ENCODE measurements around the gene LRP1B.

The LRP1B gene

DNA sequence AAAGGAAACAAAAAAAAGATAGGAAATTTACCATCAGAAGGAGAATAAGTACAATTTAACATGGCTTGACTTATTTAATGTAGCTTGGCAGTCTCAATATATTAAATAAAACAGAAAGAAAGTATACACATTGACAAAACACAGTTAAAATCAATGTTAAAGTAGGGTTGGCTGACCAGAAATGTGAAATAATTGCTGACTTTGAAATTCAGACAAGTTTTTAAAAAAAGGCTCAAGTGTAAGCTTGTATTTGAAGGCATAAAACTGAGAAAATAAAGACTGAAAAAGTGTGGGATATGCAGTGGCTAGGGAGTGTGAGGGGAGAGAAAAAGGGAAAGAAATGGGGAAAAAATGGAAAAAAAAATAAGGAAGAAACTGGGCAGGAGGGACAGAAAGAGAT, 665.8 kb downstream of the LRP1B start:
- DNase-seq (ENCODE audit: low read depth in 2 of 3, low spot score in 1 of 3): no peak

DNA sequence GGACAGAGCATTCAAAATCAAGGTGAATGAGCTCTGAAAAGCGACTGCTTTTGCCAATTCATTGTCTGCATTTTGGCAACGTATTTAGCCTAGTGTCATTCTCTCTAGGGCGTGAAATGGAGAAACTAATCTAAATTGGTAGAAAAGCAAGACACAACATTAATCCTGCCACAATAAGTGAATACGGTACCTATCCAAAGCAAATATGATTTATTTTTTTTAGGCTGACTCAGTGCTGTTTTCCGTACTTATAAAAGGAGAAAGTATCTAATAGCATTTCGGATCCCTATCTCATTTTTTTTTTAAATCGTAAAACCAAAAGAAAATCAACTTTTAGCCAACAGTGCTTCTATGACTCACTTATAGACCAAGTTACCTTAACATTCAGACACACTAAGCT, 672.5 kb downstream of the LRP1B start:
- DNase-seq (ENCODE audit: low read depth in 2 of 3, low spot score in 1 of 3): no peak

DNA sequence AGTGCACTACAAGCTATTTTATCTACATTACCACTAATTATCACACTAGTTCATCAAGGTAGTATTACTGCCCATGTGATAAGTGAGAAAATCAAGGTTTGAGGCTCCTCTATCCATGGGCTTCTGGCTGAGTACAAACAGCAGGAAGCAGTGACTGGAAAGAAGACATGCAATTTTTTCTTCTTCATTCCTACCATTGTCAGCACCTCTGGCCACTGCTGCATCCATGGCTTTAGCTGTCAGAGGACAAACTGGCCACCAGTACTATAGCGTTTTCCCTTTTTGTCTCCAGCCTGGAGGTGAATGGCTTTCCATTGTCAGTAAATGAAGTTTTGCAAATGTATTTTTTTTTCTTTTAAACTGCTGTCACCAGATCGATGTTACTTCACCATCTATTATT, 674.9 kb downstream of the LRP1B start:
- DNase-seq (ENCODE audit: low read depth in 2 of 3, low spot score in 1 of 3): no peak

DNA sequence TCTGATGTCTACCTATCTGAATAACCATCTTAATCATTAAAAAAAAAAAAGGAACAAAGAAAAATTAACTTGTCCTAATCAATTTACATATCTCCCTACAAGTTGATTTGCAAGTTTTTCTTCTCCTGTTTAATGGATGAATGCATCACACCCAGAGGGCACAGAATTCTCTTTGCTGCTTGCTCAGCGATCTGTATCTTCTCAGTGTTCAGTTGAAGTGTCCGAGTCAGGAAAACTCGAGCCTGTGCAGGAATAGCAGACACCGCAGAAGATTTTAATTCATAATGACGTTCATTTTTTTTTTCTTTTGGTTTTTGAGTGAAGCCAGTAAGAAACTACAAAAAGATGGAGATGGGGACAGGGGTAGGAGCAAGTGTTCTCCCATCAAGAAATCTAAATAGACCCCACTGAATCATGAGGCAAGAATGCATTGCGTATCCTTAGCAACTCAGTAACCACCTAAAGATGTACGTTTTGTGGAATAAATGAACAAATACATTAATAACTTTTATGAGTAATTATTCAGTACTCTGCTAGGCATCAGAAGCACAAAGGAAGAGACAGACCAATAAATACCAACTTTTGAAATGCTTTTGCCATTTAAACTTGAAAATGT, 675.5 kb downstream of the LRP1B start:
- no peak for DNase-seq (ENCODE audit: low read depth in 2 of 3, low spot score in 1 of 3)

DNA sequence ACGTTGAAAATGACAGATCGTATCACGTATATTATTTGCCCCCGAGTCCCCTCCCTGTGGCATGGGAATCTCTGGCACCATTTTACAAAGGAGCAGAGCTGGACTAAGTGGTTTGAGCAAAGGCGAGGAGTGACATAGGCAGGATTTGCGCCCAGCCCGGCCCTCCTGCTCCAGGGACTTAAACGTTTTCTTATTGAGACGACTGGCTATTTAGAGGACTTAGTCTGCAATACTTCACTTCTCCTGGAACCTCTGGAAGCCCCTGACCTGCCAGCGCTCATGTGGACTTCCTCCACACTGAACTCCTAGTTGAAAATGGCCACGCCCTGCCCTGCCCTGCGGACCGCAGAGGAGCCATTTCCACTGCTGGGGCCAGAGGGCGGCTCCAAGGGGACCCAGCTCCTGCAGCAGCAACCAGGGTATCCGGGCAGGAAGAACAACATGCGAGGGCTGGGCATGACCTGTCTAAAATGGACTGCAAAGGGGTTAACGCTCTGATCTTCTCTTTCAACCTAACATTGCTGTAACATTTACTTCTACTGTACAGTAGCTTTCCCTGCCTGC, 690.7 kb downstream of the LRP1B start:
- no peak for DNase-seq (ENCODE audit: low read depth in 2 of 3, low spot score in 1 of 3)

DNA sequence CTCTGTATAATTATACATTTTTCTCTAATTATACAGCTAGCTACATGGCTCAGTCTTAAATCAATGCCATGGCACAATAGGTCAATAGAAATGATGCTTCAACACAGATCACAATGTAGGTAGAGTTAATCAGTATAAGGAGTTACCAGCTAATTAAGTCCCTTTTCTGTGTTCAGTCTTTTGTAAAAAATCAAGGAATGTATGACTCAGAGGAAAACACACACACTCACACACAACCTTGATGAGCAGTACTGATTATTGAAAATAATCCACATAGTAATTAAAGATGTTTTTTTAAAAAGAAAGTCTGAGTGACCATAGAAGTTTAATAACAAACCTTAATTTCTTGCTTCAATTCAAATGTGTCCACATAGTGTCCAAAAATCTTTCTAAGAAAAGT, 691.3 kb downstream of the LRP1B start:
- DNase-seq (ENCODE audit: low read depth in 2 of 3, low spot score in 1 of 3): no peak

DNA sequence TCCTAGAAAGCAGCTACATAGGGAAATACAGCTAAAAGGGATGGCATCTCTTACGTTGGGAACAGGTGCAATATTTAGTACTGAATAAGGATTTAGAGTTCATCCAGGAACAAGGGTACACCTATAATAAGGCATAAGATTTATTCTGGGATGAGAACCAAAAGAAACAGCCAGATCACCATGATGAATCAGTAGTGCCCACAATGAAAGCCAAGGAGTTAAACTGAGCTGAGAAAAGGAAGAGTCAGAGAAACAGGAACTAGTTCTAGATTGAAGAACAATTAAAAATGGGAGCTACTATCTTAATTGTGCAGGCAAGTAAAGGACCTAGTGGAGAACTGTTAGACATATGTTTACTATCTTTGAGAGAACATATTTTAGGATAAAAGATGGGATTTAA, 692.3 kb downstream of the LRP1B start:
- no peak for DNase-seq (ENCODE audit: low read depth in 2 of 3, low spot score in 1 of 3)

DNA sequence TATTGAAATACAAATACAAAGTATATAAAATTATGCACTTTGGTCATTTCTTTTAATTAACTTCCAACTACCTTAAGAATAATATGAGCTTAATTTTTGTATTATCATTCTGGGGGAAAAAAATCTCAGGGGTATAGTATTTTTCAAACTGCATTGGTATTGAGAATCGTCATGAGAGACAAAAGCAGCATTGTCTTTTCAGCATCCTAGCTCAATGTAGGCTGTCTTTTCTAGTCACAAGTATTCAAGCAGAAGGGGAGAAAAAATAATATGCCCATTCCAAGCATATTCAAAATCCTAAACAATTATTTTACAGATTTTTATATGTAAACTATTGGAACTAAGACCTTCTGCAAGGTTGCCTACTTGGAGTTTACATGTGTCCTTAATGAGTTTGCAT, 693.3 kb downstream of the LRP1B start:
- DNase-seq (ENCODE audit: low read depth in 2 of 3, low spot score in 1 of 3): no peak

DNA sequence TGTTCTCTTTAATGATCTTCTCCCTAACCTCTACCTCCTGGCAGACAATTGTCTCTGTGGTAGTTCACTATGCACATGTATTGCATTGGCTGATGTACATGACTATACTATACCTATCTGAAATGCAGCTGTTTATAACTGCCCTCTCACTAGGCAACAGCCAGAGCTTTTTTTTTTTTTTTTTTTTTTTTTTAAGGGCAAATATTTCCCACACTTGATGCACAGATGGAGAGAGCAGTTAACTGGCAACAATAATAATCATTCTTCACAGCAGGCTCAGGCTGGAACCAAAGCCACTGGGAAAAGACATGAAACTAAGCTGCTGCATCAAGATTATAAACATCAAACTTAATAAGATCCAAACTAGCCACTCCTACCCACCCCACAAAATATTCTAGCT, 707.7 kb downstream of the LRP1B start:
- DNase-seq (ENCODE audit: low read depth in 2 of 3, low spot score in 1 of 3): no peak

DNA sequence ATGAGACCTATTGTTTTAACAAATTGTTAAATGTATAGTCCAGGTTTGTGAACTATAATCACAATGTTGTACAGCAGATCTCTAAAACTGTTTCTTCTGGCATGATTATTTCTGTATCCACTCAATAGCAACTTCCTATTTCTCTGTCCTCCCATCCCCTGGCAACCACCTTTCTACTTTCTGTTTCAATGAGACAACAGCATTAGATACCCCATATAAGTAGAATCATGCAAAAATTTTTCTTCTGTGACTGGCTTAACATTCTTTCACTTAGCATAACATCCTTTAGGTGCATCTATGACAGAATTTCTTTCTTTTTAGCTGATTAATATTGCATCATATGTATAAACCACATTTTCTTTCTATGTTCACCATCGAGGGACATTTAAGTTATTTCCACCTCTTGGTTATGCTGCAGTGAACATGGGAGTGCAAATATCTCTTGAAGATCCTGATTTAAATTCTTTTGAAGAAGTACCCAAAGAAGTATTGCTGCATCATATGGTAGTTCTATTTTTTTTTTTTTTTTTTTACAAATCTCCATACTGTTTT, 713.5 kb downstream of the LRP1B start:
- no peak for DNase-seq (ENCODE audit: low read depth in 2 of 3, low spot score in 1 of 3)

DNA sequence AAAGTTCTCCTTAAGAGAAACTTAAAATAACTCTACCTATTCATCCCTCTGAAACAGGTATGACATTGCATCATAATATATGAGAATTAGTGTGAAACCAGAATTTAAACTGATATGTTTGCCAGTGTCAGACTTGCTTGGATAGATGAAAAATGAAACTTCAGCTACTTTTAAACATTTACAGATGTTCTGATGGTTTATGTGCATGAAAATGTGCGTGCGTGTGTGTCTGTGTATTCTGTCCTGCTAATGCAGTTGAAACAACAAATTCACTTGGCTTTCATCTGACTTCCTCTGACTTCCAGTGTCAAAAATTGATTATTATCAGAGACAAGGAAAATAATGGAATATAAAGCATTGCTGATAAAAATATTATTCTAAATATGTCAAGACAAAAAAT, 719.4 kb downstream of the LRP1B start:
- no peak for DNase-seq (ENCODE audit: low read depth in 2 of 3, low spot score in 1 of 3)

DNA sequence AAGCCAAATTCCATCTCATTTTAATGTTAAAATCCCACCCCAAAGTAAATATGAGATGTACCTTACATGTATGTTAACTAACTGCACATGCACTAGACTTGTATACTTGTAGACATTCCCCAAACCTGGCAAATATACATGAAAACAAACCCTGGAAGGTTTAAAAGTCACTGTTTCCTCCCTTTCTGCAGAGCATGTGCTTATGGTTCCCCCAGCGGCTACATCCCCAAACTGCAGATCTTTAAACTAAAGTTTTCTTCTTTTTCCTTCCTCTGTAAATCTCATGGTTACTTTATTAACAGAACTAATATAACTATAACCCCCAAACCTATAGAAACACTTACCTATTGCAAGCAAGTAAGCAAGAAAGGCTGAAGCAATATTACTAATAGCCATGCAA, 731.5 kb downstream of the LRP1B start:
- no peak for DNase-seq (ENCODE audit: low read depth in 2 of 3, low spot score in 1 of 3)

DNA sequence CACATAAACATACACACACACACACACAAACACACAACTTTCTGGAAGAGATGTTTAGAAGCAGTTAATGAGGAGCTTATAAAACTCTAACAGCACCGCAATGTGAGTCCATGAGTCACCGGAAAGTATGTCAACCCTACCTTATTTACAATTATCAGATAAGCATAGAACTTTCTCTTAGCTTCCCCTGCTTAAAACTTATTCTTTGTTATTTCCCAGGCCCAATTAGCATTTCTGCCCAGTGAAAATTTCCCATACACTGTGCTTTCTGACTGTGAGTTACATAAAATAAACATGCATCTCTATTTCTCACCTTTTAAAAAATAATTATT, 737.6 kb downstream of the LRP1B start:
- DNase-seq (ENCODE audit: low read depth in 2 of 3, low spot score in 1 of 3): no peak

DNA sequence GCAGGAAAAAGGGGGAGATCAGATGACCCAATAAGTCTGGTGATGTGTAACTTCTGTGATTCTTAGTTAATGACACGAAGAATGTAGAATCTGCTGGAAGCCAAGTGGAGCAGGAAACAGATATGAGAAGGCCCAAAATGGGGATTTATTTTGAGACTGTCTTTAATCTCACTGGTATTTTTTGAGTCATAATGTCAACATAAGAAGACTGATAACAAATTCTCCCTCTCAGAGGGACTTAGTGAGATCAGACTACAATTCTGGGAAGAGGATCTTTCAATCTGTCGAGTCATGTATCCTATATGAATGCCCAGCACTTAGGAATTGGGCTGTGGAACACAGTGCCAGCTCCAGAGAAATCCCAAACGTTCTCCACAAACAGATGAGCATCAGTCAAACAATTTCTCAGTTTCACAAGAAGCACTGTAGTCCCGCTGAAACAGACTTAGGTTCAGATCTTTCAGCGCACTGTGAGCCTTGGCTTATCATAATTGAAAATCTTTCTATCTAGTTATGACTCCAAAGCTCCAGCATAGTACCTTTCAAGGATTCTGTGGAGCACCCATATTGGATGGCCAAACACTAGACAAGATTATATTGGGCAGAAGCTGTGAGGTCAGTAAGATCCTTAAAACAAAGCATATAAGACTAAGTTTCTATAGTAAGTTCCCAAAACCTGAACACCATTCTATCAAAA, 738.2 kb downstream of the LRP1B start:
- no peak for DNase-seq (ENCODE audit: low read depth in 2 of 3, low spot score in 1 of 3)

DNA sequence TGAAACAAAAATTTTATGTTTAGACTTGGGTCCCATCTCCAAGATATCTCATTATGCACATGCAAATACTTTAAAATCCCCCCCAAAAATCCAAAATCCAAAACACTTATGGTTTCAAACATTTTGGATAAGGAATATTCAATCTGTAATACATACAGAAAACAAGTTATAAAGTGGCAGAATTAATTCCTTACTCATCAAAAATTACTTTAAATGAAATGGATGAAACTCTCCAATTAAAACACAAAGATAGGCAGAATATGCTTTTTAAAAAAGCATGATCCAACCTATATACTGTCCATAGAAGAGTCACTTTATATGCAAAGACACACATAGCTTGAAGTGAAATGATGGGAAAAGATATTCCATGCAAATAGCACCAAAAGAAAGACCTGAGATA, 744.6 kb downstream of the LRP1B start:
- DNase-seq (ENCODE audit: low read depth in 2 of 3, low spot score in 1 of 3): no peak

DNA sequence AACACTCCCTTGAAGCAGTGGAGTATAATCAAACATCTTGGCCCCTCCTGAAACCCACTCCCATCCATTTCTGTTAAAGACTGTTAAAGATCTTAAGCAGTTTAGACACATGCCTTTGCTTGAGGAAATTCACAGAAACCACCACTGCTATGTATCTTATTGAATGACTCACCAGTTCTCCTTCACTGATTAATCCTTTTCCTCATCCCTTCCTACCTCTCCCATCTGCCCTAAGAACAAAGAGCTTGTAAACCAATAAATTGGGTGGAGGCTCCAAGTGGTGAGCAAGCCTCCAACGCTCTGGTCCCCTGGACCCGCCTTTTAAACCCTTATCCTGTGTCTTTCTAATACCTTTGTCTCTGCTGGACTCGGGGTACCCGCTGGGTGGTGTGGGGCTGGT, 746.1 kb downstream of the LRP1B start:
- DNase-seq (ENCODE audit: low read depth in 2 of 3, low spot score in 1 of 3): no peak

DNA sequence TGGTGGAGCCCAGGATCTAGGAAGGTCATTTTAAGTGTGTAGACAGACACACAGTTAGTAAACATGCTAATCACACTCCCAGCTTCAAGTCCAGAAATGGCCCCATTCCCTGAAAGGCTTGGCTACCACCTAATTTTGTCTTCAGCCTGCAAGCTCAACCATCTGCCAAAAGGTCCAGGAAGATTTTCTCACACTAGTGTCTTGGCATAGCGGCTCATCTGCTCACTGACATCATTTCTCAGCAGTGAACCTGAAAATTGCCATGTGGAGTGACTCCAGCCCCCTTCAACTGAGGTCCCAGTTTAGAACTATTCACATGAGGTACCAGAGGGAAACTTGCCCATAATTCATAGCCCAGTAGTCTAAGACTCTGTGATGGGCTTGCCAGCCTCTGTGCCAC, 748.9 kb downstream of the LRP1B start:
- no peak for DNase-seq (ENCODE audit: low read depth in 2 of 3, low spot score in 1 of 3)

DNA sequence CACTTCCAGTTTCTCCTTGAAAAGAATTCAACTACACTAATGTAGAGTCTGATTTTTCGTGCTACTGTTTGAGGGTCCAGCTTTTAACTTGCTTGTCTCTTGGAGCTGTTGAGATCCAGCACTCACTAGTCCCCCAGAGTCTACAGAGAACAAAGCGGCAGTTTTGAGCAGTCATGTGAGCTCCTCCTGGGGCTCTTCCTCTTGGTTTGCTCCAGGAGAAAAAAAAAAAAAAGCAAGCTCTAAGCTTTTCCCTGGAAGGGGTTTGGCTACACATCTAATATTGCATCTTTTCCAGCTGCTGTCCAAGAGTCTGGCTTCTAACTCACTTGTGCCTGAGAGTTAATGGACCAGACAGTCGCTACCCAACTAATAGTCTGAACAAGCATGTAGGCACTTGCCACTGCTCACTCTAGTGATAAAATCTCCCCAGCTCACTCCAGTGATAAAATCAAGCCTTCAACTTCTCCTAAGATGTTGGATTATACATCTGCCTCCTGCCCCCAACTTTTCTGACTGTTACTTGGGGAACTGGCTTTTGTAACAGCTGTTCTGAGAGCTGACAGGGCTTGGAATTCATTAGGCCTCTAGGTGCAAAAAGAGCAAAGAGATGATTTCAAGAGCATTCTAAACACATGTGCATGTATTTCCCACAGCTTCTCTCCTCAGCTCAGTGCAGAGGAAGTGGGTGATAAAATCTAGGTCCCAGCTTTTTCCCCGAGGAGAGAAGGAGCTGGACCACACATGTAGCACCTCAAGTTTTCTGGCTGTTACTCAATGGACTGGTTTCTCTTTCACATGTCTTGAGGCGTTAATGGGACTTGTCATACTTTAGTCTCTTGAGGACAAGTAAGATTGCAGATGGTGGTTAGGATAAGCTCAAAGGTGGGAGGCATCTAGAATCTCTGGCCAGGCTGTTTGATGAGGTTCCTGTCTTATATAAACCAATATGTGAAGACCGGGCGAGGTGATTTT, 750.5 kb downstream of the LRP1B start:
- no peak for DNase-seq (ENCODE audit: low read depth in 2 of 3, low spot score in 1 of 3)

DNA sequence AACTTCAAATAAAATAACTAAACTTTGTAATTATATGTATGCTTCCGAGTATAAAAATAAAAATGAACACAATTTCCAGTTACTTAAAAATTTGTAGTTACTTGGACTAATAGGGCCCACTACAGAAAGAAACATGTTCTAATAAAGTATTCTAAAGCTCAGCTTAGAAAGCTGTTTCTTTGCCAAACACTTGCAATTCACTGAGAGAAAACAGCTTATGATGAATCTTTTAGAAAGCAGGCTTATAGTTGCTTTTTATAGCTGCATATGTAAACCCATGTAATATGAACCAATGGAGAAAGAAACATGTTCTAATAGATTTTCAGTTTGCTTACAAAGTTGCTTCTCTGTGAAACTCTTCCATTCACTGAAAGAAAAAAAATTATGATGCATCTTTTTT, 766.0 kb downstream of the LRP1B start:
- DNase-seq (ENCODE audit: low read depth in 2 of 3, low spot score in 1 of 3): no peak

DNA sequence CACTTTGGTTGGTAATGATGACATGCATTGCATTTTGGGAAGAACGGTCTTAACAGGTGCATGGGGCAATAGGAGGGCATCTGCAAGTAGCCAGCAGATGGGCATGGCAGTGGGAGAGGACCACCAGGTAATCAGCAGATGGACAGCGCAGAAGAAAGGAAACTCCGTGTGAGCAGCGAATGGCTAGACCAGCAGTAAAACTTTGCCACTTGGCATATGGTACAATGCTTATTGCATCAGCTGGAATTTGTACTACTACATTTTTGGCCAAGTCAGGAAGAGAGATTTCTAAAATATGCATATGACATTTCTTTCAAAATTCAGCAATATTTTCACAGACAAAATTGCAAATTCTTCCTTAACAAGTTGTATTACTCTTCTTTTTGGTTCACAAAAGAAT, 768.5 kb downstream of the LRP1B start:
- no peak for DNase-seq (ENCODE audit: low read depth in 2 of 3, low spot score in 1 of 3)

DNA sequence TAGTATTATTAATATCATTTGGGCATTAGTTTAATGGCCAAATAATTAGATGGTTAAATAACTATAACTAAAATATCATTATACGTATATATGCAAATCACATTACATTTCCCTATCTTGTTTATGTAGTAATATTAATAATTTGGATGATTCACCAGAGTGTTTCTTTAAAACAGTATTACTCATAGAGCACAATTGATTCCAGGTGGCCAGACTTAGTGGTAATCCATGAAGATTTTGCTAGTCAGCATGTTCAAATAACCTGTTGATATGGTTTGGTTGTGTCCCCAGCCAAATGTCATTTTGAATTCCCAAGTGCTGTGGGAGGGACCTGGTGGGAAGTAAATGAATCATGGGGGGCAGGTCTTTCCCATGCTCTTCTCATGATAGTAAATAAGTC, 782.3 kb downstream of the LRP1B start:
- no peak for DNase-seq (ENCODE audit: low read depth in 2 of 3, low spot score in 1 of 3)

DNA sequence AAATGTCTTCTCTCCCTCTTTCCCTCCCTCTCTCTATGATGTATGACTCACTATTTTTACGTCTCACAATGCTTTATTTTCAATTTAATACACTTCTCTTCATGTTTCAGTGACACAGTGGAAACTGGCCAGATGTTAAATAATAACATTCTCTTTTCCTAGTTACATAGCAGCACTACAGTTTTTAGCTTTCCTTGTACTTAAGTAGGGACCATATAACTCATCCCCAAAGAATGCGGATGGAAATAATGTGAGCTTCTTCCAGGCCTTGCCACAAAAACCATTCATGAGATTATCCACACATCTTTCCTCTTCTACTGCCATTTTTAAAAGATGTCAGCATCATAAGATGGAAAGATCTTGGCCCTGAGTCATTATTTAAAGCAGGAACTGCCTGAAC, 789.4 kb downstream of the LRP1B start:
- DNase-seq (ENCODE audit: low read depth in 2 of 3, low spot score in 1 of 3): no peak

All from stimulated activated CD4-positive, alpha-beta T cell treated with anti-CD3 and anti-CD28 coated beads, Interleukin-12 subunit alpha, Interleukin-12 subunit beta, amount 100 ng/mL, for 48 hours (primary cell).